GM12864 (cell line): Measurements from ENCODE around the gene LIMS1.

Experiments used
- DNase-seq: peaks from one replicate; pipeline ENCODE4 v3.0.0-alpha.2; 2011; ENCODE audit warnings: low read depth
- H3K4me3 ChIP-seq: 2 replicates; pipeline ENCODE4 v1.5.1; 2011; ENCODE audit warnings: mild to moderate bottlenecking, low read depth, low read length, control low read depth
- CTCF ChIP-seq: IDR thresholded peaks from 2 replicates; pipeline ENCODE4 v1.5.1; 2011; ENCODE audit warnings: low read depth, mild to moderate bottlenecking, moderate library complexity, low read length, control low read depth, inconsistent platforms; ENCODE audit errors: missing control alignments

Gene LIMS1

GRCh38 chr2:108587621-108588020, 53.4 kb downstream of the LIMS1 start:
- no peak for DNase-seq
- no peak for TF ChIP-seq CTCF
- H3K4me3 ChIP-seq: no peak overlapping the region

- no peak for DNase-seq
- no peak overlapping the region for H3K4me3 ChIP-seq
- no peak for TF ChIP-seq CTCF
Measured at GRCh38 chr2:108588070-108588668, 53.9 kb downstream of the LIMS1 start.

- no peak for DNase-seq
Measured at GRCh38 chr2:108589372-108589771, 55.1 kb downstream of the LIMS1 start.

GRCh38 chr2:108589781-108590180, 55.5 kb downstream of the LIMS1 start:
- DNase-seq: no peak
- H3K4me3 ChIP-seq: no peak overlapping the region
- TF ChIP-seq CTCF: no peak

More at GRCh38 chr2:108589372-108589771, 55.1 kb downstream of the LIMS1 start:
- H3K4me3 ChIP-seq: no peak overlapping the region
- no peak for TF ChIP-seq CTCF

GRCh38 chr2:108591163-108591562, 56.9 kb downstream of the LIMS1 start:
- no peak for TF ChIP-seq CTCF
- no peak overlapping the region for H3K4me3 ChIP-seq
- DNase-seq: no peak

- TF ChIP-seq CTCF: no peak
- no peak for DNase-seq
- H3K4me3 ChIP-seq: no peak overlapping the region
Measured at GRCh38 chr2:108593547-108594098, 59.4 kb downstream of the LIMS1 start.
